SH-SY5Y (cell line): Measurements from ENCODE around the gene RNF166.

ENCODE experiments used
- GATA2 ChIP-seq: IDR thresholded peaks from 2 replicates; pipeline ENCODE4 v1.6.1; 2011; ENCODE audit warnings: mild to moderate bottlenecking, low read depth, low read length
- GATA3 ChIP-seq: IDR thresholded peaks from 2 replicates; pipeline ENCODE4 v1.6.1; 2011; ENCODE audit warnings: low read depth, mild to moderate bottlenecking, low read length, moderate library complexity

The RNF166 gene

GRCh38 chr16:88706229-88706964 is at the start of gene RNF166, which contains the start of gene CTU2:
TSS of gene RNF166 (minus strand) at chr16:88706408. CDS start at chr16:88706325, 83 bp downstream.
TSS of gene CTU2 (plus strand) at chr16:88706503. CDS start at chr16:88706531, 28 bp downstream.
- no peak for TF ChIP-seq GATA3
- TF ChIP-seq GATA2: no peak

- TF ChIP-seq GATA2 (no peak), GATA3 (no peak)
Measured at GRCh38 chr16:88754912-88755744, 48.9 kb upstream of the RNF166 start.

GRCh38 chr16:88754109-88754911 is 48.1 kb upstream of the RNF166 start:
- TF ChIP-seq GATA2 (no peak), GATA3 (no peak)

- TF ChIP-seq GATA3: no peak
- TF ChIP-seq GATA2: no peak
Measured at GRCh38 chr16:88753602-88754001, 47.4 kb upstream of the RNF166 start.

- TF ChIP-seq GATA3: no peak
- no peak for TF ChIP-seq GATA2
Measured at GRCh38 chr16:88753191-88753590, 47.0 kb upstream of the RNF166 start.

GRCh38 chr16:88752386-88753002 is 46.3 kb upstream of the RNF166 start:
- TF ChIP-seq GATA2 (no peak), GATA3 (no peak)

GRCh38 chr16:88750854-88751253 is 44.6 kb upstream of the RNF166 start:
- TF ChIP-seq GATA2: no peak
- TF ChIP-seq GATA3: no peak

- TF ChIP-seq GATA3 (no peak), GATA2 (no peak)
Measured at GRCh38 chr16:88749358-88749757, 43.1 kb upstream of the RNF166 start.

GRCh38 chr16:88748364-88748763 is 42.2 kb upstream of the RNF166 start:
- no peak for TF ChIP-seq GATA3
- no peak for TF ChIP-seq GATA2

GRCh38 chr16:88747588-88748301 is 41.5 kb upstream of the RNF166 start:
- TF ChIP-seq GATA3: no peak
- TF ChIP-seq GATA2: no peak

- TF ChIP-seq GATA3 (no peak), GATA2 (no peak)
Measured at GRCh38 chr16:88746506-88746905, 40.3 kb upstream of the RNF166 start.

- no peak for TF ChIP-seq GATA3
- no peak for TF ChIP-seq GATA2
Measured at GRCh38 chr16:88744577-88745521, 38.6 kb upstream of the RNF166 start.
